ENCODE data around the gene TMEM179. TPM values are rescaled to one million over a fixed set of nuclear protein-coding genes. Genes with fewer than 3 reads are reported as not detected.

TMEM179 gene
- total RNA-seq, 1 experiment from 2014 or later = 11.4 TPM

DNA sequence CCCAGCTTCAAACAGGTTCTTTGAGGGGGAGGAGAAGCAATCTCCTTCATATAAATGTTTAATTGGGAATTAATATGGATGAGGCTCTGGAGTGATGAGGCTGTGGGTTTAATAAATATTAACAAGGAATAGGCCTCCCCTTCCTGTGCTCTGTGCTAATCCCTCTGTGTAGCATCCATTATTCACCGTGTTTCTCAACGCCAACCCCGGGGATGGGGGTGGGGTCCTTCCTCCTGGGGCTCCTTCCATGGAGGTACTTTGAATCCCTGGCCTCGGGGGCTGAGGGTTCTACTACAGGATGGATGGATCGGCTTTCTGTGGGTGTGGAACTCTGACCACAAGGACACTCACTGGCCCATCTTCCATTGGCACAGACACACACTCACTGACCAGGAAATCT lies 34.9 kb upstream of the TMEM179 start:
- no peak overlapping the region; a peak in 1 of 7 replicates for H3K27ac Mint-ChIP-seq
- Histone ChIP-seq H2BK120ac (ENCODE audit: low read depth, low read length, poor library complexity, severe bottlenecking) (no peak overlapping the region), H2BK5ac (ENCODE audit: insufficient read length, low read length) (no peak overlapping the region), H2AFZ (ENCODE audit: low read length) (no peak overlapping the region), H3K4ac (ENCODE audit: low read depth, low read length) (no peak overlapping the region), H4K5ac (ENCODE audit: insufficient read length, low read depth, low read length) (no peak overlapping the region), H3K23ac (ENCODE audit: insufficient read length, low read depth, low read length) (no peak overlapping the region), H3K9ac (ENCODE audit: extremely low read depth, insufficient read length, low read length) (no peak overlapping the region), H3K4me2 (ENCODE audit: insufficient read depth, insufficient read length, low read length) (no peak overlapping the region), H2BK15ac (ENCODE audit: low read depth, low read length) (no peak overlapping the region), H3K18ac (ENCODE audit: insufficient read length, low read depth, low read length) (no peak overlapping the region), H3K56ac (ENCODE audit: insufficient read length, low read depth, low read length) (no peak overlapping the region), H2AK5ac (ENCODE audit: insufficient read length, low read length) (no peak overlapping the region), H4K20me1 (ENCODE audit: control insufficient read depth, insufficient read depth, insufficient read length) (no peaks in the 10 kb centered on the region), H3T11ph (ENCODE audit: low read length) (no peak overlapping the region), H3K27me3 (ENCODE audit: insufficient read depth, low read length) (no peaks in the 10 kb centered on the region), H4K91ac (ENCODE audit: insufficient read length, low read depth, low read length) (no peak overlapping the region), H3K4me1 (ENCODE audit: insufficient read depth, low read length) (no peaks in the 10 kb centered on the region), H3K27ac (ENCODE audit: insufficient read length, low read depth, low read length) (no peak overlapping the region), H3K14ac (ENCODE audit: insufficient read depth, low read length) (no peak overlapping the region), H3K9me3 (ENCODE audit: control insufficient read depth, low read depth, low read length) (no peaks in the 10 kb centered on the region), H4K8ac (replicated peaks; ENCODE audit: insufficient read length, low read depth, low read length) (no peak overlapping the region), H2BK20ac (ENCODE audit: low read depth, low read length, poor library complexity, severe bottlenecking) (no peak overlapping the region), H2BK12ac (ENCODE audit: insufficient read length, low read depth, low read length) (no peak overlapping the region), H3K79me1 (ENCODE audit: insufficient read depth, low read depth, low read length, poor library complexity, severe bottlenecking) (no peaks in the 10 kb centered on the region), H3K23me2 (ENCODE audit: insufficient read length, low read depth, low read length, poor library complexity, severe bottlenecking) (no peaks in the 10 kb centered on the region), H3K79me2 (ENCODE audit: insufficient read depth, low read length) (no peaks in the 10 kb centered on the region)
- no peak for DNase-seq
- no peaks in the 10 kb centered on the region for H3K9me3 Mint-ChIP-seq
- peaks cover 4 to 12% of the 10 kb centered on the region in 2 experiments for H3K4me1 Mint-ChIP-seq
- H3K4me3 Mint-ChIP-seq = no peak overlapping the region; a peak in 1 of 5 replicates
- H3K36me3 Mint-ChIP-seq (ENCODE audit: insufficient read depth in 1 of 3, low read depth in 3 of 3) = no peaks in the 10 kb centered on the region
- no CpG with 5 or more reads among the region's 5 CpGs for WGBS (ENCODE audit: extremely low coverage, insufficient read length, low lambda C conversion rate)
- TF ChIP-seq, protein P1, sequence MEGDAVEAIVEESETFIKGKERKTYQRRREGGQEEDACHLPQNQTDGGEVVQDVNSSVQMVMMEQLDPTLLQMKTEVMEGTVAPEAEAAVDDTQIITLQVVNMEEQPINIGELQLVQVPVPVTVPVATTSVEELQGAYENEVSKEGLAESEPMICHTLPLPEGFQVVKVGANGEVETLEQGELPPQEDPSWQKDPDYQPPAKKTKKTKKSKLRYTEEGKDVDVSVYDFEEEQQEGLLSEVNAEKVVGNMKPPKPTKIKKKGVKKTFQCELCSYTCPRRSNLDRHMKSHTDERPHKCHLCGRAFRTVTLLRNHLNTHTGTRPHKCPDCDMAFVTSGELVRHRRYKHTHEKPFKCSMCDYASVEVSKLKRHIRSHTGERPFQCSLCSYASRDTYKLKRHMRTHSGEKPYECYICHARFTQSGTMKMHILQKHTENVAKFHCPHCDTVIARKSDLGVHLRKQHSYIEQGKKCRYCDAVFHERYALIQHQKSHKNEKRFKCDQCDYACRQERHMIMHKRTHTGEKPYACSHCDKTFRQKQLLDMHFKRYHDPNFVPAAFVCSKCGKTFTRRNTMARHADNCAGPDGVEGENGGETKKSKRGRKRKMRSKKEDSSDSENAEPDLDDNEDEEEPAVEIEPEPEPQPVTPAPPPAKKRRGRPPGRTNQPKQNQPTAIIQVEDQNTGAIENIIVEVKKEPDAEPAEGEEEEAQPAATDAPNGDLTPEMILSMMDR (conservative IDR thresholded peaks at IDR 0.05) = no peak
- H3K27me3 Mint-ChIP-seq (ENCODE audit: low read depth) = peaks cover 20% of the 10 kb centered on the region

Measured in H9 (cell line).